ENCODE results near the gene DNAJC3.

Gene DNAJC3

GRCh38 chr13:95809429-95809828 lies 132.5 kb downstream of the DNAJC3 start:
- no peak overlapping the region for H3K4me3 ChIP-seq (ENCODE audit: low read length)
- no peak for DNase-seq (ENCODE audit: low read depth)
- TF ChIP-seq CTCF (IDR thresholded peaks at IDR 0.05; ENCODE audit: insufficient read depth, low read depth, low read length, missing control alignments): no peak

GRCh38 chr13:95813139-95813538 lies 136.2 kb downstream of the DNAJC3 start:
- no peak for TF ChIP-seq CTCF (IDR thresholded peaks at IDR 0.05; ENCODE audit: insufficient read depth, low read depth, low read length, missing control alignments)
- DNase-seq (ENCODE audit: low read depth): no peak
- no peak overlapping the region for H3K4me3 ChIP-seq (ENCODE audit: low read length)

GRCh38 chr13:95814495-95814894 lies 137.6 kb downstream of the DNAJC3 start:
- no peak overlapping the region for H3K4me3 ChIP-seq (ENCODE audit: low read length)
- no peak for DNase-seq (ENCODE audit: low read depth)
- no peak for TF ChIP-seq CTCF (IDR thresholded peaks at IDR 0.05; ENCODE audit: insufficient read depth, low read depth, low read length, missing control alignments)

GRCh38 chr13:95822303-95822702 lies 145.4 kb downstream of the DNAJC3 start:
- no peak overlapping the region for H3K4me3 ChIP-seq (ENCODE audit: low read length)
- no peak for TF ChIP-seq CTCF (IDR thresholded peaks at IDR 0.05; ENCODE audit: insufficient read depth, low read depth, low read length, missing control alignments)
- no peak for DNase-seq (ENCODE audit: low read depth)

- H3K4me3 ChIP-seq (ENCODE audit: low read length): no peak overlapping the region
- no peak for TF ChIP-seq CTCF (IDR thresholded peaks at IDR 0.05; ENCODE audit: insufficient read depth, low read depth, low read length, missing control alignments)
- peak; percentile 24 for DNase-seq (ENCODE audit: low read depth)
These were observed 156.2 kb downstream of the DNAJC3 start for GRCh38 chr13:95833126-95833525.

GRCh38 chr13:95833719-95834118 lies 156.8 kb downstream of the DNAJC3 start:
- no peak overlapping the region for H3K4me3 ChIP-seq (ENCODE audit: low read length)
- TF ChIP-seq CTCF (IDR thresholded peaks at IDR 0.05; ENCODE audit: insufficient read depth, low read depth, low read length, missing control alignments): no peak
- DNase-seq (ENCODE audit: low read depth): peak; percentile 49

- peak; percentile 96 for TF ChIP-seq CTCF (IDR thresholded peaks at IDR 0.05; ENCODE audit: insufficient read depth, low read depth, low read length, missing control alignments)
- DNase-seq (ENCODE audit: low read depth): peak; percentile 70
- H3K4me3 ChIP-seq (ENCODE audit: low read length): no peak overlapping the region
These were observed 157.3 kb downstream of the DNAJC3 start for GRCh38 chr13:95834134-95834765.

Data from epithelial cell of esophagus (primary cell).